GM12873 (cell line): ENCODE measurements around the gene EFNA5.

Experiments
- TF ChIP-seq, protein P1 (sequence below): IDR thresholded peaks from 2 replicates; pipeline ENCODE4 v1.5.1; 2012; ENCODE audit warnings: low read depth, mild to moderate bottlenecking, moderate library complexity, low read length, control low read depth; ENCODE audit not compliant: insufficient read depth; ENCODE audit errors: missing control alignments

Gene EFNA5

GRCh38 chr5:107682533-107682932 is 11.8 kb upstream of the EFNA5 start:
- TF ChIP-seq, protein P1, sequence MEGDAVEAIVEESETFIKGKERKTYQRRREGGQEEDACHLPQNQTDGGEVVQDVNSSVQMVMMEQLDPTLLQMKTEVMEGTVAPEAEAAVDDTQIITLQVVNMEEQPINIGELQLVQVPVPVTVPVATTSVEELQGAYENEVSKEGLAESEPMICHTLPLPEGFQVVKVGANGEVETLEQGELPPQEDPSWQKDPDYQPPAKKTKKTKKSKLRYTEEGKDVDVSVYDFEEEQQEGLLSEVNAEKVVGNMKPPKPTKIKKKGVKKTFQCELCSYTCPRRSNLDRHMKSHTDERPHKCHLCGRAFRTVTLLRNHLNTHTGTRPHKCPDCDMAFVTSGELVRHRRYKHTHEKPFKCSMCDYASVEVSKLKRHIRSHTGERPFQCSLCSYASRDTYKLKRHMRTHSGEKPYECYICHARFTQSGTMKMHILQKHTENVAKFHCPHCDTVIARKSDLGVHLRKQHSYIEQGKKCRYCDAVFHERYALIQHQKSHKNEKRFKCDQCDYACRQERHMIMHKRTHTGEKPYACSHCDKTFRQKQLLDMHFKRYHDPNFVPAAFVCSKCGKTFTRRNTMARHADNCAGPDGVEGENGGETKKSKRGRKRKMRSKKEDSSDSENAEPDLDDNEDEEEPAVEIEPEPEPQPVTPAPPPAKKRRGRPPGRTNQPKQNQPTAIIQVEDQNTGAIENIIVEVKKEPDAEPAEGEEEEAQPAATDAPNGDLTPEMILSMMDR = no peak

DNA sequence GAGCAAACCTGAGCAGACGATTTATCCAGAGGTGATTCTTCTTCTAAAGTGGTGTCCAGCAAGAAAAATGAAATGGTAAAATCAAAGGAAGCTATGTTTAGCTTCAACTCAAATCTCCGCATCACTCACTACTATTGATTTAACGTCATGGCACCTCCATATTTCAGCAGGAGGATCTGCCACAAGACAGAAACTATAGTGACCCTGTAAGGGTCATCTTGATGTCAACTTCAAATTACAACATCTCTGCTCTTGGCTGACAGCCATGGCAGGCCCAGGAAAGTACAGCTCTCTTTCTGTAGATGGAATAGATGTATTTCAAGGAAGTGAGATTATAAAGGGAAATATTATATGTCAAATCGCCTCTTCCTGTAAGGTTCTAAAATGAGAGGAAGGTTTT is 10.1 kb upstream of the EFNA5 start:
- TF ChIP-seq, protein P1 = no peak

DNA sequence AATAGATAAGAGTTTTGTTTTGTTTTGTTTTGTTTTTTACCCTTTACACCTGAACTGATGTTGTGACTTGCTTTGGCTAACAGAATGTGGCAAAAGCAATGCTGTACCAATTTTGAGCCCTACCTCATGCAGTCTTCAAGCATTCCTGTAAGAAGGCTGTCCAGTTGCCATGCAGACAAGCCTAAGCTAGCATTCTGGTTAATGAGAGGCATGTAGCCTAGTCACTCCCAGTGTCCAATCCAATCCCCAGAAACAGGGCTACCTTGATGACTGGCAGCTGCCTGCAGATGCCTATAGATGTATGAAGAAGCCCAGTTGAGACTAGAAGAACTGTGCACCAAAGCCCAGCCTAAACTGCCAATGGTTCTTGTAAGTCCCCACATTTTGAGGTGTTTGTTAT is 9.4 kb upstream of the EFNA5 start:
- TF ChIP-seq, protein P1 = no peak

GRCh38 chr5:107676702-107677101 is 6.0 kb upstream of the EFNA5 start:
- TF ChIP-seq, protein P1 = no peak

- TF ChIP-seq, protein P1 = no peak
Measured at GRCh38 chr5:107675201-107675600, 4.5 kb upstream of the EFNA5 start.

DNA sequence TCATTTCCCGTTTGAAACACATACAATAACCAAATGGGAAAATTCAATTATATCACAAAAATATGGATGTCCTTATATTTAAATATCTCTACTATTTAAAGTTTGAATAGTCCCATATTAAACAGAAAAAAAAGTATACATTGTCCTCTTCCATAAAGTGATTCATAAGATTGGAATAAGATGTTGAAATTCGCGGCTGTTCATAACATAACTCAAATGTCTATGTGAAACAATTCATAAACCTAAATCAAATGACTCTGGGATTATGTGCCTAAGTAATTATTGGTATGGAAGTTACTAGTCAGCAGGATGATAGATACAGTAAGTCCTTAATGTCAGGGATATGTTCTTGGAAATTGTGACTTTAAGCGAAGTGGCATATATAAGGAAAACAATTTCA is 3.9 kb upstream of the EFNA5 start:
- TF ChIP-seq, protein P1 = no peak

GRCh38 chr5:107673368-107674136 is 2.8 kb upstream of the EFNA5 start:
- TF ChIP-seq, protein P1 = peak; percentile 93

GRCh38 chr5:107673039-107673367 is 2.3 kb upstream of the EFNA5 start:
- TF ChIP-seq, protein P1 = no peak
